SK-N-SH (cell line): ENCODE data around the gene HSF5. TPM values are rescaled to one million over a fixed set of nuclear protein-coding genes. Genes with fewer than 3 reads are reported as not detected.

Source experiments
- CTCF ChIA-PET: fragments of 300-600, 350-600 bp; formaldehyde crosslinking; extraction: SDS; loops from one replicate; lab custom pipeline; 2021; lab: Yijun Ruan, JAX
- POLR2A ChIA-PET: fragments of 350-600 bp; sonication (Branson Sonifier 250); formaldehyde crosslinking; extraction: SDS; loops from one replicate; lab custom pipeline; 2020; ENCODE audit warnings: antibody characterized with exemption, inconsistent platforms; lab: Yijun Ruan, JAX
- DNase-seq: peaks from one replicate; pipeline ENCODE4 v3.0.0; 2012
- H2AFZ ChIP-seq: fragments of 200-600 bp; sonication (generic); 2 replicates; pipeline ENCODE4 v1.8.1; 2016; ENCODE audit warnings: antibody characterized with exemption, mild to moderate bottlenecking, low read depth
- H3F3A ChIP-seq: fragments of 200-600 bp; sonication (generic); replicated peaks from 2 replicates; pipeline ENCODE3; 2016; ENCODE audit warnings: antibody characterized with exemption, mild to moderate bottlenecking; ENCODE audit not compliant: insufficient read depth
- H3K27ac ChIP-seq, 2 experiments: fragments of 200-500 bp in 1 of 2; fragments of 200-600 bp in 1 of 2; sonication (Bioruptor generic) in 1 of 2; sonication (generic), shearing (Covaris generic) in 1 of 2; 2 replicates each; pipeline versions ENCODE4 v1.5.1 to v1.6.1; 2014 to 2016; ENCODE audit warnings: low read depth in 2 of 2, inconsistent platforms in 1 of 2, low read length in 1 of 2, mild to moderate bottlenecking in 1 of 2, mixed read lengths in 1 of 2
- H3K27me3 ChIP-seq: fragments of 200-600 bp; sonication (generic), shearing (Covaris generic); 2 replicates; pipeline ENCODE4 v1.6.1; 2016; ENCODE audit warnings: mixed run types; ENCODE audit not compliant: insufficient read depth
- H3K36me3 ChIP-seq, 2 experiments: fragments of 200-500 bp in 1 of 2; fragments of 200-600 bp in 1 of 2; sonication (Bioruptor generic) in 1 of 2; sonication (generic) in 1 of 2; replicated peaks in 1 of 2; 2 replicates each; pipeline versions ENCODE3 to v1.5.1; 2014 to 2016; ENCODE audit warnings: low read length in 1 of 2, mild to moderate bottlenecking in 1 of 2; ENCODE audit not compliant: insufficient read depth in 2 of 2, control insufficient read depth in 1 of 2
- H3K4me1 ChIP-seq, 2 experiments: fragments of 200-500 bp in 1 of 2; fragments of 200-600 bp in 1 of 2; sonication (Bioruptor generic) in 1 of 2; sonication (generic), shearing (Covaris generic) in 1 of 2; 2 replicates each; pipeline versions ENCODE4 v1.5.1 to v1.6.1; 2014 to 2016; ENCODE audit warnings: low read depth in 1 of 2, low read length in 1 of 2, mixed run types in 1 of 2; ENCODE audit not compliant: insufficient read depth in 2 of 2, control insufficient read depth in 1 of 2
- H3K4me2 ChIP-seq: fragments of 200-600 bp; sonication (generic), shearing (Covaris generic); 2 replicates; pipeline ENCODE4 v1.6.1; 2017; ENCODE audit warnings: mixed run types
- H3K4me3 ChIP-seq, 2 experiments: fragments of 200-500 bp in 1 of 2; fragments of 200-600 bp in 1 of 2; sonication (Bioruptor generic) in 1 of 2; sonication (generic), shearing (Covaris generic) in 1 of 2; 2 replicates each; pipeline versions ENCODE4 v1.5.1 to v1.8.1; 2014 to 2016; ENCODE audit warnings: low read depth in 2 of 2, inconsistent platforms in 1 of 2, low read length in 1 of 2, mild to moderate bottlenecking in 1 of 2, mixed read lengths in 1 of 2, moderate library complexity in 1 of 2
- H3K79me2 ChIP-seq: fragments of 200-600 bp; sonication (generic); 2 replicates; pipeline ENCODE4 v1.8.1; 2017; ENCODE audit warnings: mild to moderate bottlenecking; ENCODE audit not compliant: insufficient read depth
- H3K9ac ChIP-seq: fragments of 200-600 bp; sonication (generic); 2 replicates; pipeline ENCODE4 v1.6.1; 2017; ENCODE audit warnings: mixed run types
- H3K9me2 ChIP-seq: fragments of 200-600 bp; sonication (generic); 2 replicates; pipeline ENCODE4 v1.6.1; 2017; ENCODE audit warnings: mixed run types
- H3K9me3 ChIP-seq: fragments of 200-600 bp; sonication (generic); 2 replicates; pipeline ENCODE4 v1.6.1; 2017; ENCODE audit warnings: mixed run types, mild to moderate bottlenecking, moderate library complexity
- H4K20me1 ChIP-seq: fragments of 200-600 bp; sonication (generic); 2 replicates; pipeline ENCODE4 v1.6.1; 2017; ENCODE audit warnings: mild to moderate bottlenecking, mixed run types; ENCODE audit not compliant: insufficient read depth
- FOXJ3 ChIP-seq: sonication (generic); formaldehyde crosslinking; IDR thresholded peaks from 2 replicates; pipeline ENCODE4 v1.5.1; 2020; ENCODE audit warnings: mild to moderate bottlenecking, missing genetic modification reagents
- FOXM1 ChIP-seq: IDR thresholded peaks from 2 replicates; pipeline ENCODE4 v1.4.0; 2012; ENCODE audit warnings: low read depth, mild to moderate bottlenecking
- MEF2A ChIP-seq: IDR thresholded peaks from 2 replicates; pipeline ENCODE4 v1.4.0; 2012; ENCODE audit warnings: low read depth, borderline replicate concordance
- POLR2AphosphoS5 ChIP-seq: IDR thresholded peaks from 2 replicates; pipeline ENCODE4 v1.6.1; 2012; ENCODE audit warnings: low read depth, low read length
- RAD21 ChIP-seq: IDR thresholded peaks from 2 replicates; pipeline ENCODE4 v1.6.1; 2012; ENCODE audit warnings: mild to moderate bottlenecking, low read length
- RCOR1 ChIP-seq: fragments of 150-350 bp; IDR thresholded peaks from 2 replicates; pipeline ENCODE4 v1.6.1; 2017; ENCODE audit warnings: antibody characterized with exemption, low read length
- RXRA ChIP-seq: IDR thresholded peaks from 2 replicates; pipeline ENCODE4 v1.4.0; 2012; ENCODE audit warnings: low read depth, mild to moderate bottlenecking, borderline replicate concordance
- SMC3 ChIP-seq: IDR thresholded peaks from 2 replicates; pipeline ENCODE4 v1.6.1; 2012; ENCODE audit warnings: low read depth, low read length, improper control_type of control experiment
- TAF1 ChIP-seq: IDR thresholded peaks from 2 replicates; pipeline ENCODE4 v1.6.1; 2012; ENCODE audit warnings: low read depth, mild to moderate bottlenecking, low read length, moderate library complexity, borderline replicate concordance
- YY1 ChIP-seq: IDR thresholded peaks from 2 replicates; pipeline ENCODE4 v1.4.0; 2012; ENCODE audit warnings: low read depth, mild to moderate bottlenecking
- WGBS: methylation state at CpG from one replicate; pipeline ENCODE4 v1.1.6; 2017; ENCODE audit warnings: low lambda C conversion rate; 5-methylcytosine and 5-hydroxymethylcytosine counted together
- polyA plus RNA-seq, 3 experiments: library from polyadenylated mRNA; depleted of rRNA; stranded (reverse); fragments of >200 nt; gene quantifications; 2 replicates each; pipeline ENCODE4 v1.2.3, GENCODE V29; 2012
- TF ChIP-seq, protein P1 (sequence below): IDR thresholded peaks from 2 replicates; pipeline ENCODE4 v1.4.0; 2012; ENCODE audit warnings: low read depth
- TF ChIP-seq, protein P2 (sequence below): fragments of 200-600 bp; sonication (generic); IDR thresholded peaks from 2 replicates; pipeline ENCODE4 v1.6.1; 2017; ENCODE audit warnings: antibody characterized with exemption, mild to moderate bottlenecking, moderate library complexity
- TF ChIP-seq, protein P3 (sequence below): IDR thresholded peaks from 2 replicates; pipeline ENCODE4 v1.4.0; 2012; ENCODE audit warnings: low read depth, borderline replicate concordance
- TF ChIP-seq, protein P4 (sequence below): IDR thresholded peaks from 2 replicates; pipeline ENCODE4; 2012
- TF ChIP-seq, protein P5 (sequence below): IDR thresholded peaks from 2 replicates; pipeline ENCODE4 v1.6.1; 2012; ENCODE audit warnings: mild to moderate bottlenecking, low read depth, low read length, moderate library complexity
- TF ChIP-seq, protein P6 (sequence below): fragments of 150-350 bp; IDR thresholded peaks from 2 replicates; pipeline ENCODE4 v1.6.1; 2016; ENCODE audit warnings: mild to moderate bottlenecking, low read depth, low read length

HSF5 gene
- polyA plus RNA-seq, 1 of the 3 experiments (the other 2 are of a cell fraction) = not detected

DNA sequence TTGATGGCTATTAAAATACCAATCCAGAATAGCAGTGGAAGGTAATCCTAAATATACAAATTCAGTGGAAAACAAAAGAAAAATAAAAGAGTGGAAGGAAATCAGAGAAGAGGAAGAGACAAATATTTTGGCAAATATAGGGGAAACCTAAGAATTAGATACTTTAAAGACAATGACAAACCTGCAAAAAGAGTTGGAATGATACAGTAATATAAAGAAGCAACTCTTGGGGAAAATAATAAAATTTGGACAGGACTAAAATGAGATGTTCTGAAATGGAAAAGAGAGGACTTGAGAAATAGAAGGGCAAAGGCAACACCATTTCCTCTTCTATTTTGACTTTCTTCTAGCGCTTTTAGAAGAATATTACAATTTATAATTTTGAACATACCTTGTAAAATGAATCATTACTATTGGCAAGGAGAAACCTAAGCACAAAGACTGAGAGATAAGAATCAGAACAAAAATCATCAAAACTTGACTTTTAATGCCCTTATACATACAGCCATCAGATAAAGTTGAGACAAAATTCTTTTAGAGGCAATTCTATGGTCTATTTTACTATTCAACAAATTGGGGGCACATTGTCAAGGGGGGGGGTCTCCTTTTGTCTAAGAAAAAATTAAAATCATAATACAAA lies 76.0 kb downstream of the HSF5 start:
- Histone ChIP-seq H3K79me2 (no peaks in the 10 kb centered on the region), H3F3A (no peaks in the 10 kb centered on the region), H3K9ac (no peak overlapping the region), H3K27me3 (peaks cover 13% of the 10 kb centered on the region), H3K4me3 (no peak overlapping the region), H3K4me2 (no peak overlapping the region), H4K20me1 (no peaks in the 10 kb centered on the region), H3K27ac (no peak overlapping the region), H3K36me3 (no peaks in the 10 kb centered on the region), H2AFZ (no peak overlapping the region), H3K9me2 (no peaks in the 10 kb centered on the region), H3K9me3 (no peaks in the 10 kb centered on the region), H3K4me1 (peaks cover 0 to 3% of the 10 kb centered on the region in 2 experiments; a peak in 2 of 4 replicates)
- POLR2A ChIA-PET = no interaction called here
- WGBS = 44% methylated on average over 1 of the region's 1 CpG
- TF ChIP-seq FOXJ3 (no peak), RXRA (no peak), RAD21 (no peak), TAF1 (no peak)
- TF ChIP-seq, protein P1, sequence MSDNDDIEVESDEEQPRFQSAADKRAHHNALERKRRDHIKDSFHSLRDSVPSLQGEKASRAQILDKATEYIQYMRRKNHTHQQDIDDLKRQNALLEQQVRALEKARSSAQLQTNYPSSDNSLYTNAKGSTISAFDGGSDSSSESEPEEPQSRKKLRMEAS = no peak
- TF ChIP-seq, protein P2, sequence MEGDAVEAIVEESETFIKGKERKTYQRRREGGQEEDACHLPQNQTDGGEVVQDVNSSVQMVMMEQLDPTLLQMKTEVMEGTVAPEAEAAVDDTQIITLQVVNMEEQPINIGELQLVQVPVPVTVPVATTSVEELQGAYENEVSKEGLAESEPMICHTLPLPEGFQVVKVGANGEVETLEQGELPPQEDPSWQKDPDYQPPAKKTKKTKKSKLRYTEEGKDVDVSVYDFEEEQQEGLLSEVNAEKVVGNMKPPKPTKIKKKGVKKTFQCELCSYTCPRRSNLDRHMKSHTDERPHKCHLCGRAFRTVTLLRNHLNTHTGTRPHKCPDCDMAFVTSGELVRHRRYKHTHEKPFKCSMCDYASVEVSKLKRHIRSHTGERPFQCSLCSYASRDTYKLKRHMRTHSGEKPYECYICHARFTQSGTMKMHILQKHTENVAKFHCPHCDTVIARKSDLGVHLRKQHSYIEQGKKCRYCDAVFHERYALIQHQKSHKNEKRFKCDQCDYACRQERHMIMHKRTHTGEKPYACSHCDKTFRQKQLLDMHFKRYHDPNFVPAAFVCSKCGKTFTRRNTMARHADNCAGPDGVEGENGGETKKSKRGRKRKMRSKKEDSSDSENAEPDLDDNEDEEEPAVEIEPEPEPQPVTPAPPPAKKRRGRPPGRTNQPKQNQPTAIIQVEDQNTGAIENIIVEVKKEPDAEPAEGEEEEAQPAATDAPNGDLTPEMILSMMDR = no peak
- no peak for DNase-seq
- CTCF ChIA-PET = no interaction called here

DNA sequence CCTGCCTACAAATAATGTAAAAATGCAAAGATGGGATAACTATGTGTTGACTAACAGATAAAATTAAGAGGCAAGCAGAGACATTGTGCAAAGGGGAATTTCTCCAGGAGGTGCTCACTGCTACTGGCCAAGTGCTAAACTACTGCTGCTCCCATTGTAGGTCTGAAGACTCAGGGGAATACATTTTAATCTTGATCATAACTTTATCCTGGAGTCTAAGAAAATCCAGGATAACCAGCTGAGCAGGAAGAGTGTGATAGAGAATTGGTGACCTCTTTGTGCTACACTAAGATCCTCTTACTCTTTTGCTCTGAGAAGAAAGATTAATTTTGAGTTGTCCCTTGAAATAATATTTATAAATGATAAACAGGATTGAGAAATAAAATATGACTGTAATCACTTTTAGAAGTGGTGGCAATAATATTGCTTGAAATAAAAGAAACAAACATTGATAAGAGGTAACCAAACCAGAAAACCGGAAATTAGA lies 76.8 kb downstream of the HSF5 start:
- Histone ChIP-seq H3K27ac (no peak overlapping the region), H3K9me3 (no peaks in the 10 kb centered on the region), H3F3A (no peaks in the 10 kb centered on the region), H2AFZ (no peak overlapping the region), H4K20me1 (no peaks in the 10 kb centered on the region), H3K9me2 (no peaks in the 10 kb centered on the region), H3K4me1 (peaks cover 0 to 2% of the 10 kb centered on the region in 2 experiments; a peak in 1 of 4 replicates), H3K36me3 (no peaks in the 10 kb centered on the region), H3K27me3 (peaks cover 6% of the 10 kb centered on the region), H3K4me3 (no peak overlapping the region), H3K9ac (no peak overlapping the region), H3K79me2 (no peaks in the 10 kb centered on the region), H3K4me2 (no peak overlapping the region)
- ChIA-PET CTCF (interaction anchor here (1.0 to 3.8 kb wide), 2 partner anchors 107 to 162 kb away, joined by 3 to 13 read pairs; no protein-coding TSS in a partner anchor), POLR2A (no interaction called here)
- WGBS = 4% methylated on average over 1 of the region's 1 CpG
- no peak for DNase-seq
- TF ChIP-seq POLR2AphosphoS5 (no peak), FOXJ3 (no peak), MEF2A (no peak), RCOR1 (no peak), RXRA (no peak), SMC3 (no peak), YY1 (no peak), TAF1 (no peak), FOXM1 (no peak)
- TF ChIP-seq, protein P1 = no peak
- TF ChIP-seq, protein P3, sequence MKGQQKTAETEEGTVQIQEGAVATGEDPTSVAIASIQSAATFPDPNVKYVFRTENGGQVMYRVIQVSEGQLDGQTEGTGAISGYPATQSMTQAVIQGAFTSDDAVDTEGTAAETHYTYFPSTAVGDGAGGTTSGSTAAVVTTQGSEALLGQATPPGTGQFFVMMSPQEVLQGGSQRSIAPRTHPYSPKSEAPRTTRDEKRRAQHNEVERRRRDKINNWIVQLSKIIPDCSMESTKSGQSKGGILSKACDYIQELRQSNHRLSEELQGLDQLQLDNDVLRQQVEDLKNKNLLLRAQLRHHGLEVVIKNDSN = no peak
- TF ChIP-seq, protein P4, sequence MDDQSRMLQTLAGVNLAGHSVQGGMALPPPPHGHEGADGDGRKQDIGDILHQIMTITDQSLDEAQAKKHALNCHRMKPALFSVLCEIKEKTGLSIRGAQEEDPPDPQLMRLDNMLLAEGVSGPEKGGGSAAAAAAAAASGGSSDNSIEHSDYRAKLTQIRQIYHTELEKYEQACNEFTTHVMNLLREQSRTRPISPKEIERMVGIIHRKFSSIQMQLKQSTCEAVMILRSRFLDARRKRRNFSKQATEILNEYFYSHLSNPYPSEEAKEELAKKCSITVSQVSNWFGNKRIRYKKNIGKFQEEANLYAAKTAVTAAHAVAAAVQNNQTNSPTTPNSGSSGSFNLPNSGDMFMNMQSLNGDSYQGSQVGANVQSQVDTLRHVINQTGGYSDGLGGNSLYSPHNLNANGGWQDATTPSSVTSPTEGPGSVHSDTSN = no peak
- TF ChIP-seq, protein P5, sequence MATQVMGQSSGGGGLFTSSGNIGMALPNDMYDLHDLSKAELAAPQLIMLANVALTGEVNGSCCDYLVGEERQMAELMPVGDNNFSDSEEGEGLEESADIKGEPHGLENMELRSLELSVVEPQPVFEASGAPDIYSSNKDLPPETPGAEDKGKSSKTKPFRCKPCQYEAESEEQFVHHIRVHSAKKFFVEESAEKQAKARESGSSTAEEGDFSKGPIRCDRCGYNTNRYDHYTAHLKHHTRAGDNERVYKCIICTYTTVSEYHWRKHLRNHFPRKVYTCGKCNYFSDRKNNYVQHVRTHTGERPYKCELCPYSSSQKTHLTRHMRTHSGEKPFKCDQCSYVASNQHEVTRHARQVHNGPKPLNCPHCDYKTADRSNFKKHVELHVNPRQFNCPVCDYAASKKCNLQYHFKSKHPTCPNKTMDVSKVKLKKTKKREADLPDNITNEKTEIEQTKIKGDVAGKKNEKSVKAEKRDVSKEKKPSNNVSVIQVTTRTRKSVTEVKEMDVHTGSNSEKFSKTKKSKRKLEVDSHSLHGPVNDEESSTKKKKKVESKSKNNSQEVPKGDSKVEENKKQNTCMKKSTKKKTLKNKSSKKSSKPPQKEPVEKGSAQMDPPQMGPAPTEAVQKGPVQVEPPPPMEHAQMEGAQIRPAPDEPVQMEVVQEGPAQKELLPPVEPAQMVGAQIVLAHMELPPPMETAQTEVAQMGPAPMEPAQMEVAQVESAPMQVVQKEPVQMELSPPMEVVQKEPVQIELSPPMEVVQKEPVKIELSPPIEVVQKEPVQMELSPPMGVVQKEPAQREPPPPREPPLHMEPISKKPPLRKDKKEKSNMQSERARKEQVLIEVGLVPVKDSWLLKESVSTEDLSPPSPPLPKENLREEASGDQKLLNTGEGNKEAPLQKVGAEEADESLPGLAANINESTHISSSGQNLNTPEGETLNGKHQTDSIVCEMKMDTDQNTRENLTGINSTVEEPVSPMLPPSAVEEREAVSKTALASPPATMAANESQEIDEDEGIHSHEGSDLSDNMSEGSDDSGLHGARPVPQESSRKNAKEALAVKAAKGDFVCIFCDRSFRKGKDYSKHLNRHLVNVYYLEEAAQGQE = no peak
- TF ChIP-seq, protein P6, sequence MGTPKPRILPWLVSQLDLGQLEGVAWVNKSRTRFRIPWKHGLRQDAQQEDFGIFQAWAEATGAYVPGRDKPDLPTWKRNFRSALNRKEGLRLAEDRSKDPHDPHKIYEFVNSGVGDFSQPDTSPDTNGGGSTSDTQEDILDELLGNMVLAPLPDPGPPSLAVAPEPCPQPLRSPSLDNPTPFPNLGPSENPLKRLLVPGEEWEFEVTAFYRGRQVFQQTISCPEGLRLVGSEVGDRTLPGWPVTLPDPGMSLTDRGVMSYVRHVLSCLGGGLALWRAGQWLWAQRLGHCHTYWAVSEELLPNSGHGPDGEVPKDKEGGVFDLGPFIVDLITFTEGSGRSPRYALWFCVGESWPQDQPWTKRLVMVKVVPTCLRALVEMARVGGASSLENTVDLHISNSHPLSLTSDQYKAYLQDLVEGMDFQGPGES = no peak
